H1 (cell line): ENCODE results near the gene CLEC10A. TPM values are rescaled to one million over a fixed set of nuclear protein-coding genes. Genes with fewer than 3 reads are reported as not detected.
"Not testable (repeated sequence)": the region's sequence is repeated elsewhere in the genome, so short reads cannot be mapped to it uniquely, and the experiment has no call there.

Experiments used
- CTCF ChIA-PET: fragments of 300-600 bp; sonication (Branson Sonifier 250); formaldehyde crosslinking; loops from one replicate; lab custom pipeline; 2021; ENCODE audit not compliant: partially characterized antibody; lab: Charles Lee
- POLR2A ChIA-PET: fragments of 300-600 bp; sonication (Branson Sonifier 250); formaldehyde crosslinking; loops from one replicate; lab custom pipeline; 2021; ENCODE audit warnings: inconsistent platforms; ENCODE audit not compliant: partially characterized antibody; lab: Charles Lee
- DNase-seq, 2 experiments: peaks; one replicate each; pipeline versions ENCODE4 v3.0.0 to v3.0.0-alpha.2; 2010 to 2022; ENCODE audit warnings: low spot score in 2 of 2, low read depth in 1 of 2, mixed read lengths in 1 of 2
- FAIRE-seq: peaks from 2 replicates; lab custom pipeline; 2011; peaks lifted over from hg19 to GRCh38; lab: Jason Lieb, UNC
- H2AFZ ChIP-seq: 2 replicates; pipeline ENCODE4 v1.8.1; 2012; ENCODE audit warnings: low read length, inconsistent platforms
- H2AK5ac ChIP-seq: 2 replicates; pipeline ENCODE4 v1.6.1; 2013; ENCODE audit warnings: low read depth, low read length
- H2BK120ac ChIP-seq: replicated peaks from 2 replicates; pipeline ENCODE3; 2013; ENCODE audit warnings: low read depth, low read length, inconsistent platforms
- H2BK12ac ChIP-seq: 2 replicates; pipeline ENCODE4 v1.6.1; 2013; ENCODE audit warnings: low read depth, low read length
- H2BK15ac ChIP-seq: 2 replicates; pipeline ENCODE4 v1.6.1; 2013; ENCODE audit warnings: low read length
- H2BK20ac ChIP-seq: 2 replicates; pipeline ENCODE4 v1.6.1; 2013; ENCODE audit warnings: low read length
- H2BK5ac ChIP-seq: 2 replicates; pipeline ENCODE4 v1.6.1; 2013; ENCODE audit warnings: low read depth, low read length
- H3K14ac ChIP-seq: 2 replicates; pipeline ENCODE4 v1.6.1; 2013; ENCODE audit warnings: inconsistent platforms; ENCODE audit not compliant: insufficient read length
- H3K18ac ChIP-seq: 2 replicates; pipeline ENCODE4 v1.6.1; 2013; ENCODE audit warnings: low read length; ENCODE audit errors: extremely low read depth
- H3K23ac ChIP-seq: 2 replicates; pipeline ENCODE4 v1.6.1; 2013; ENCODE audit warnings: inconsistent platforms; ENCODE audit not compliant: insufficient read length
- H3K23me2 ChIP-seq: 2 replicates; pipeline ENCODE4 v1.6.1; 2013; ENCODE audit warnings: low read depth, low read length
- H3K27ac ChIP-seq: 2 replicates; pipeline ENCODE4 v1.6.1; 2011; ENCODE audit warnings: low read depth, low read length, inconsistent platforms
- H3K27me3 ChIP-seq, 4 experiments: replicated peaks in 1 of 4; 1 replicate in 1 of 4; 2 replicates in 3 of 4; pipeline versions ENCODE4 v1.6.1 to v1.8.1; 2011 to 2013; ENCODE audit warnings: low read length in 3 of 4, mild to moderate bottlenecking in 3 of 4, inconsistent platforms in 2 of 4, mixed read lengths in 2 of 4, moderate library complexity in 1 of 4; ENCODE audit not compliant: control insufficient read depth in 3 of 4, insufficient read depth in 3 of 4; ENCODE audit errors: extremely low read depth in 1 of 4
- H3K36me3 ChIP-seq, 4 experiments: 2 replicates each; pipeline versions ENCODE4 v1.6.1 to v1.8.1; 2011 to 2013; ENCODE audit warnings: mild to moderate bottlenecking in 4 of 4, low read length in 3 of 4, moderate library complexity in 2 of 4, control low read depth in 1 of 4, inconsistent platforms in 1 of 4; ENCODE audit not compliant: insufficient read depth in 4 of 4, control insufficient read depth in 2 of 4
- H3K4ac ChIP-seq: replicated peaks from 2 replicates; pipeline ENCODE3; 2013; ENCODE audit warnings: low read length, low read depth, mixed read lengths, inconsistent platforms; ENCODE audit not compliant: insufficient read length
- H3K4me1 ChIP-seq, 4 experiments: replicated peaks in 1 of 4; 1 replicate in 1 of 4; 2 replicates in 3 of 4; pipeline versions ENCODE4 v1.6.1 to v1.8.1; 2011 to 2013; ENCODE audit warnings: low read length in 3 of 4, inconsistent platforms in 2 of 4, mixed read lengths in 1 of 4; ENCODE audit not compliant: insufficient read depth in 4 of 4, control insufficient read depth in 3 of 4
- H3K4me2 ChIP-seq, 2 experiments: 2 replicates each; pipeline versions ENCODE4 v1.6.1 to v1.8.1; 2011 to 2013; ENCODE audit warnings: low read depth in 2 of 2, low read length in 2 of 2, control low read depth in 1 of 2, inconsistent platforms in 1 of 2, mild to moderate bottlenecking in 1 of 2; ENCODE audit not compliant: insufficient read depth in 1 of 2
- H3K4me3 ChIP-seq, 4 experiments: fragments of 200-600, 300-600 bp in 1 of 4; sonication (generic), shearing (Covaris generic), sonication (Bioruptor Twin) in 1 of 4; 2 replicates each; pipeline versions ENCODE4 v1.5.1 to v1.8.1; 2011 to 2016; ENCODE audit warnings: low read length in 4 of 4, low read depth in 3 of 4, control low read depth in 2 of 4, inconsistent platforms in 2 of 4, mild to moderate bottlenecking in 2 of 4, mixed read lengths in 1 of 4, moderate library complexity in 1 of 4; ENCODE audit not compliant: insufficient read depth in 2 of 4; ENCODE audit errors: extremely low read depth in 1 of 4
- H3K56ac ChIP-seq: replicated peaks from 2 replicates; pipeline ENCODE3; 2013; ENCODE audit warnings: low read depth, mild to moderate bottlenecking, mixed read lengths, low read length, inconsistent platforms; ENCODE audit not compliant: insufficient read length
- H3K79me1 ChIP-seq: 2 replicates; pipeline ENCODE4 v1.6.1; 2013; ENCODE audit warnings: low read depth, low read length, control low read depth
- H3K79me2 ChIP-seq, 2 experiments: 2 replicates each; pipeline versions ENCODE4 v1.6.1 to v1.8.1; 2012 to 2013; ENCODE audit warnings: low read length in 2 of 2, mild to moderate bottlenecking in 2 of 2, inconsistent platforms in 1 of 2; ENCODE audit not compliant: insufficient read depth in 2 of 2, control insufficient read depth in 1 of 2
- H3K9ac ChIP-seq, 4 experiments: replicated peaks in 1 of 4; 1 replicate in 1 of 4; 2 replicates in 3 of 4; pipeline versions ENCODE4 v1.6.1 to v1.8.1; 2011 to 2013; ENCODE audit warnings: low read depth in 3 of 4, low read length in 3 of 4, control low read depth in 2 of 4, mild to moderate bottlenecking in 2 of 4, moderate library complexity in 2 of 4, inconsistent platforms in 1 of 4; ENCODE audit errors: extremely low read depth in 1 of 4
- H3K9me3 ChIP-seq, 2 experiments: 2 replicates each; pipeline versions ENCODE4 v1.6.1 to v1.8.1; 2012 to 2013; ENCODE audit warnings: mild to moderate bottlenecking in 2 of 2, moderate library complexity in 2 of 2, control low read depth in 1 of 2, inconsistent platforms in 1 of 2, low read depth in 1 of 2, low read length in 1 of 2, mixed read lengths in 1 of 2; ENCODE audit not compliant: insufficient read depth in 2 of 2
- H4K20me1 ChIP-seq, 2 experiments: replicated peaks in 1 of 2; 2 replicates each; pipeline versions ENCODE3 to v1.8.1; 2011 to 2013; ENCODE audit warnings: inconsistent platforms in 2 of 2, low read length in 2 of 2, mild to moderate bottlenecking in 1 of 2; ENCODE audit not compliant: insufficient read depth in 2 of 2, control insufficient read depth in 1 of 2
- H4K5ac ChIP-seq: 2 replicates; pipeline ENCODE4 v1.6.1; 2013; ENCODE audit warnings: low read length, low read depth, mixed read lengths, inconsistent platforms; ENCODE audit not compliant: insufficient read length
- H4K8ac ChIP-seq: 2 replicates; pipeline ENCODE4 v1.8.0; 2013; ENCODE audit warnings: mild to moderate bottlenecking, moderate library complexity, low read length, inconsistent platforms; ENCODE audit not compliant: insufficient read depth; ENCODE audit errors: extremely low read depth
- H4K91ac ChIP-seq: replicated peaks from 2 replicates; pipeline ENCODE3; 2013; ENCODE audit warnings: low read length, mixed read lengths, inconsistent platforms; ENCODE audit not compliant: insufficient read length
- NRF1 ChIP-seq: IDR thresholded peaks from 2 replicates; pipeline ENCODE4 v1.6.1; 2011; ENCODE audit warnings: mild to moderate bottlenecking, low read depth, low read length, improper control_type of control experiment
- TCF12 ChIP-seq: IDR thresholded peaks from 2 replicates; pipeline ENCODE4 v1.6.1; 2011; ENCODE audit warnings: low read depth, mild to moderate bottlenecking, low read length
- ZNF274 ChIP-seq: IDR thresholded peaks from 2 replicates; pipeline ENCODE4 v1.7.0; 2012; ENCODE audit warnings: low read length, borderline replicate concordance; ENCODE audit errors: extremely low read depth
- WGBS, 2 experiments: shearing (Covaris generic) in 1 of 2; methylation state at CpG; one replicate each; pipeline versions ENCODE4 v1.1.6 to v1.1.7; 2013 to 2015; ENCODE audit warnings: low lambda C conversion rate in 2 of 2, mixed read lengths in 2 of 2, inconsistent platforms in 1 of 2, low coverage in 1 of 2, missing lambda C conversion rate in 1 of 2; ENCODE audit not compliant: insufficient replicate concordance in 2 of 2, insufficient coverage in 1 of 2, insufficient read length in 1 of 2; ENCODE audit errors: extremely low coverage in 1 of 2, missing lambda C conversion rate in 1 of 2; 5-methylcytosine and 5-hydroxymethylcytosine counted together
- polyA plus RNA-seq, 7 experiments: library from polyadenylated mRNA; depleted of rRNA in 3 of 7; stranded (reverse) in 5 of 7; unstranded in 2 of 7; fragments of >200 nt in 5 of 7; fragments of 200-250 nt in 2 of 7; gene quantifications; 1 replicate in 5 of 7; 2 replicates in 1 of 7; 4 replicates in 1 of 7; pipeline versions ENCODE4 v1.2.1 to v1.2.3, GENCODE V29; 2011 to 2013; ENCODE audit warnings: missing spikeins in 2 of 7, mixed read lengths in 2 of 7
- total RNA-seq: library from RNA; stranded (reverse); fragmentation: NEBNext Ultra II Directional; extraction: Animal tissue kit (Norgen Biotek cat#: 25700); gene quantifications from 2 replicates; pipeline ENCODE4 v1.2.1, GENCODE V29; 2021
- TF ChIP-seq, protein P1 (sequence below): IDR thresholded peaks from 2 replicates; pipeline ENCODE4 v1.6.1; 2012; ENCODE audit warnings: inconsistent platforms

The CLEC10A gene
- total and polyA plus RNA-seq, 2 of the 8 experiments (the other 6 are each of a cell fraction or from before 2014, with no cell fraction given): not detected

DNA sequence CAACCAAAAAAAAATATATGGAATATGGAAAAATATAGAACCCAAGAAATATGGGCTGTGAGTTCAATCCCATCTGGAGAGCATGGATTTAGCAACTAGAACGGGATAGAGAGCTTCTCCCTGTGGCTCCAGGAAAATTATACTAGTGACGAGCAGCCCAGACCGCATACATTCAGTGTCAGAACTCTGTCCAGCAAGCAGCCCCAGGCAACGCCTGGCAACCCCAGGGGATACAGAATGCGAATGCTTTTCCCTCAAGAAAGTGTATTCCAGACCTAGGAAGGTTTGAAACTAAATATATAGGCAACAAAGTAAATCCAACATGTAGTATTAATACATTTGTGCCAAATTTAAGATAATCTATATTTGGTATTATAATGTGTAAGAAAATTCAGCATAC is 48.1 kb upstream of the CLEC10A start (continued):
- TF ChIP-seq NRF1 (no peak), ZNF274 (no peak), TCF12 (no peak)
- TF ChIP-seq, protein P1, sequence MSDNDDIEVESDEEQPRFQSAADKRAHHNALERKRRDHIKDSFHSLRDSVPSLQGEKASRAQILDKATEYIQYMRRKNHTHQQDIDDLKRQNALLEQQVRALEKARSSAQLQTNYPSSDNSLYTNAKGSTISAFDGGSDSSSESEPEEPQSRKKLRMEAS: no peak

DNA sequence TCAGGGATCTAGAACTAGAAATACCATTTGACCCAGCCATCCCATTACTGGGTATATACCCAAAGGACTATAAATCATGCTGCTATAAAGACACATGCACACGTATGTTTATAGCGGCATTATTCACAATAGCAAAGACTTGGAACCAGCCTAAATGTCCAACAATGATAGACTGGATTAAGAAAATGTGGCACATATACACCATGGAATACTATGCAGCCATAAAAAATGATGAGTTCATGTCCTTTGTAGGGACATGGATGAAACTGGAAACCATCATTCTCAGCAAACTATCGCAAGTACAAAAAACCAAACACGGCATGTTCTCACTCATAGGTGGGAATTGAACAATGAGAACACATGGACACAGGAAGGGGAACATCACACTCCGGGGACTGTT is 47.5 kb upstream of the CLEC10A start:
- H3K4me2 ChIP-seq, H3K27ac ChIP-seq, H2AFZ ChIP-seq, H2BK12ac ChIP-seq, H2AK5ac ChIP-seq, H3K79me2 ChIP-seq, H3K4ac ChIP-seq, H4K91ac ChIP-seq, H3K4me3 ChIP-seq, H4K20me1 ChIP-seq, H2BK20ac ChIP-seq, H3K79me1 ChIP-seq, H3K36me3 ChIP-seq, H2BK15ac ChIP-seq, DNase-seq, H3K23ac ChIP-seq, H3K56ac ChIP-seq, H4K5ac ChIP-seq, H3K18ac ChIP-seq, H3K14ac ChIP-seq, H3K23me2 ChIP-seq, FAIRE-seq, H2BK5ac ChIP-seq, H3K27me3 ChIP-seq, POLR2A ChIA-PET, H3K9me3 ChIP-seq, H3K9ac ChIP-seq, H4K8ac ChIP-seq, H2BK120ac ChIP-seq: not testable (repeated sequence)
- CTCF ChIA-PET: interaction anchor here (9.2 kb wide), 1 partner anchor 8 kb away, joined by 48 read pairs; no protein-coding TSS in a partner anchor
- 100% methylated on average over 4 of the region's 5 CpGs; no CpG with 5 or more reads in 1 of the 2 experiments for WGBS, 2 experiments
- peaks cover 10 to 20% (median 14%) of the 10 kb centered on the region in 4 experiments for H3K4me1 ChIP-seq
